HPDE6-E6E7 (cell line): Measurements from ENCODE around the gene SETD1A.
A peak's percentile ranks its signal among the peaks of the same experiment; 100 is the strongest.

Source experiments
- DNase-seq: peaks from one replicate; pipeline ENCODE4 v3.0.0; 2011; ENCODE audit warnings: missing footprints; ENCODE audit errors: extremely low spot score

SETD1A gene

GRCh38 chr16:31020536-31020935, 63.0 kb downstream of the SETD1A start:
- no peak for DNase-seq

- no peak for DNase-seq
These were observed 65.1 kb downstream of the SETD1A start for GRCh38 chr16:31022544-31023251.

- no peak for DNase-seq
These were observed 65.7 kb downstream of the SETD1A start for GRCh38 chr16:31023252-31023602.

GRCh38 chr16:31023627-31024226, 66.2 kb downstream of the SETD1A start:
- no peak for DNase-seq

GRCh38 chr16:31025339-31025738, 67.8 kb downstream of the SETD1A start:
- no peak for DNase-seq

- no peak for DNase-seq
These were observed 71.7 kb downstream of the SETD1A start for GRCh38 chr16:31029272-31029671.

- DNase-seq, result no peak
These were observed 73.7 kb downstream of the SETD1A start for GRCh38 chr16:31031276-31031675.

- DNase-seq, result peak; percentile 90
These were observed 75.5 kb downstream of the SETD1A start, which contains the start of gene STX4 for GRCh38 chr16:31032736-31033708. Gene STX4, plus strand, starts transcription at chr16:31033558. Its CDS starts 248 bp downstream, at chr16:31033806.

- peak; percentile 98 for DNase-seq
These were observed 76.3 kb downstream of the SETD1A start for GRCh38 chr16:31033709-31034492.
